GM21737 (cell line): Measurements from ENCODE around the gene LYPLAL1.
A peak's percentile ranks its signal among the peaks of the same experiment; 100 is the strongest.
"Not testable (repeated sequence)": the region's sequence is repeated elsewhere in the genome, so short reads cannot be mapped to it uniquely, and the experiment has no call there.

Experiments
- ATAC-seq: cut with Tn5 transposase; IDR thresholded peaks from one replicate; pipeline ENCODE4 v1.9.1; 2021; ENCODE audit warnings: mild to moderate bottlenecking, moderate library complexity; ENCODE audit not compliant: unreplicated experiment

LYPLAL1 gene

GRCh38 chr1:219209578-219209977 lies 35.9 kb downstream of the LYPLAL1 start:
- ATAC-seq: no peak

DNA sequence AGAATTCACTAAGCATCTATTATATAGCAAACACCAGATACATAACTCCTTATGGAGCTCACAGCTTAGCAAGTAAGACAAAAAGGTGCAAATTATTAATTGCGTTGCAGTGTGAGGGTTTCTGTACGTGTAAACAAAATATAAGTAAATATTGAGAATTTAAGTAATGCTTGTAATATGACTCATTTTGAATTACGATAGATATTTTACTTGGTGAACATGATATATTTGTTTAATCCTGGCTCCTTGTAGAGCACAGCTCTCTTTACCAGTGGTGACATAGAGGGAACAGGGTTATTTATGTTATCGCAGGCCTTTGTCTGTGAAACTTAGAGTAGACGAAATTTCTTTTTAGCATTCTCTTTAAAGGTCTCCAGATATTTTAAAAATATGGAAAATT lies 36.4 kb downstream of the LYPLAL1 start:
- no peak for ATAC-seq

DNA sequence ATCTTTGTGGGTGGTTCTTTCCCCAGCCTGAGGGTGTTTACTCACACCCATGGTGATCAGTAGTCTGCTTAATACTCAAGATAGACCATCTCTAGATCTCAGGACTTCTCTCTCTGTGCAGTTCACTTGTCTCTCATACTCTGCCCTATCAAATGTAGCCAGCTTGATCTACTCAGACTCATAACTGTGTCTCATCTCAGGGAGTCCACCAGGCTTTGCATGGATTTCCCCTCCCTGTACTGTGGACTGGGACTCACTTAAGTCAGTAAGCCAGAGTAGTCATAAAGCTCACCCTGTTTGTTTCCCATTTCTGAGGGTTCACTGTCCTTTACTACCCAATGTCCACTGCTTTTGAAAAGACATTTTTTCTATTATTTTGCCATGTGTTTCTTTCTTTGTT lies 41.8 kb downstream of the LYPLAL1 start:
- ATAC-seq: no peak

GRCh38 chr1:219220945-219221344 lies 47.3 kb downstream of the LYPLAL1 start:
- ATAC-seq: peak; percentile 79

DNA sequence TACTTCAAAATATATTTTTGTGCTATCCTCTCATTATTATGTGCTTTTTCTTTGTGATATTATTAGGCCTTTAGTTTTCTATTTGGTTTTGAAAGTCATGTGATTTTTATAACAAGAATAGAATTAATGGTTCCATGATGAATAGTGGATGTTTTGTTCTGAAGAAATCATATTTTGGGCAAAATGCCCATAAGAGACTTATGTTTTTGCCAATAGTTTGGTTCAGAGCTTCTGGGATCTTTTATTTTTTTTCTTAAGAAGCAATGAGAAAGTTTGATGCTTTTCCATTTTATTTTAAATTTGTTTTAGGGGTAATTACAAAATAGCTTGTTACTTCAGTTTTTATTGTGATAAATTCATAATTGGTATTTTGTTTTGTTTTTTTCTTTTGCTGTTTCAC lies 49.8 kb downstream of the LYPLAL1 start:
- ATAC-seq: no peak

GRCh38 chr1:219226196-219226595 lies 52.5 kb downstream of the LYPLAL1 start:
- ATAC-seq: no peak

DNA sequence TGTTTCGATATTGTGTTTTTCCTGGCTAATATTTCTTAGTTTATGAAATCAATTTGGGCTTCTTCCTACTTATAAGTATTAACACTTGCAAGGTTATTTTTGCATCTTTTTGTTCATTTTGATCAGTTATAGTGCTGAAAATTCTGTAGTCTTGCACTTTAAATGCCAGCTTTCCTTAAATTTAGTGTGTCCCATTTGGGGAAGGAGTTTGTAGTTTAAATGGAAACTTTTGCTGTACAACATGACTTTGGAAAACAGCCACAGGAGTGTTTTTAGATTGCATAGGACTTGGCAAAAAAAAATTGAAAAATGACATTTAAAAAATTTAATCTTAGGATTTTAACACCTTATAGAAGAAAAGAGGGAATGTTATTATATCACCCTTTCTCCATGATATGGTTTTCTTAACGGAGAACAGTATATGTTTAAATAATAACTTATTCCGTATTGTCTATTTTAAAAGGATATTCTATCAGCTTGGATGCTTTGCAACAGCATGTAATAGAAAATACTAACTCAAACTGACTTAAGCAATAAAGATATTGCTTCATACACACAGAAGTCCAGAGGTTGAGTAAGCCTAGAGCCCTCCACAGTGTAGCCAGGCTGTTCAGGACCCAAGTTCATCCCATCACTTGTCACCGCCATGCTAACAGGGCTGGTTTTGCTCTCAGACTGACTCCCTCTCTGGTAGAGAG lies 53.8 kb downstream of the LYPLAL1 start:
- ATAC-seq: no peak

DNA sequence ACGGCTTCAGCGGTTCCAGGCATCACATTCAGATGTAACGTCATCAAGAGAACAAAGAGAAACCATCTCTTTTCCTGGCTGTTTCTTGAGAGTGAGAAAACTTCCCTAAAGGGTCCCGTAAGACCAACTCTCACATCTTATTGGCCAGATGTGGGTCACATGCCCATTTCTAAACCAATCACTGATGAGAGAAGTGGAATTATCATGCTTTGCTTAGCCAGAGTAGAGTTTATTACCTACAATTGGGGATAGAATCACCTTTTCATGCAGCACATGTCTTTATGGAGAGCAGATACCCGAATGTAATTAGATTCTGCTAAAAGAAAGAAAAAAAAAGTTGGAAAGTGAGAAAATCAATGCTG lies 54.4 kb downstream of the LYPLAL1 start:
- no peak for ATAC-seq

DNA sequence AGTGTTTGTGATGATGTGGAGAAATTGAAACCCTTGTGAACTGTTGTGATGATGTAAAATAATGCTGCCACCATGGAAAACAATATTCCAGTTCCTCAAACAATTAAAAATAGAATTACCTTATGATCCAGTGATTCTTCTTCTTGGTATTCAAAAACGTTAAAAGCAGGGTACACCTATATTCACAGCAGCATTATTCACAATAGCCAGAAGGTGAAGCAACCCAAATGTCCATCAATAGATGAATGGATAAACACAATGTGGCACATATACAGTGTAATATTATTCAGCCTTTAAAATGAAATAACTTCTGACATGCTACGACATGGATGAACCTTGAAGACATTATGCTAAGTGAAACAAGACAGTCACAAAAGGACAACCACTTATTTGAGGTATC lies 59.2 kb downstream of the LYPLAL1 start:
- ATAC-seq: no peak

DNA sequence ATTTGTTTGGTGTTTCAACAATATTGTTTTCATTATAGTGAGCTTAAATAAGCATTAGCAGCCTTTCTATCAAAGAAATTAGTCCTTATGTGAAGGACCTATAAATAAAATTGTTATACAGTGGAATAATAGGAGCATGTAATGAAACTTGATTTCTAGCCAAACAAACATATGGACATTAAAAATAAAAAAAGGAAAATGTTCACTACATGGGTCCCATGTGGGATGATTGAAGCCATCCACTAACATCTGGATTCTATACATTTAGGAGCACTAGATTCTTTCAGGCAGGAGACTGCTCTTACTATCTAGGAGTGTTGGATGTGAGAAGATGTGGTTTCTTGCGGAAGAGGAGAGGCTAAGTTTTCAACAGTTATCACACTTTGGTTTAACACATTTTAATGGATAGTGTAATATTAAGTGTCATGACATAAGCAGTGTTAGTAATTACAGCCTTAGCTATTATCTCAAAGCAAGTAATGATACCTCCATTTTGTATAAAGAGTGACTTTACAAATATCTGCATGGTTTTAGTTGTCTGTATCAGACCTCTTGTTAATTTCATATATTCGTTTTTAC lies 62.3 kb downstream of the LYPLAL1 start:
- no peak for ATAC-seq

- ATAC-seq: no peak
These were observed 63.4 kb downstream of the LYPLAL1 start for GRCh38 chr1:219236933-219237610.

DNA sequence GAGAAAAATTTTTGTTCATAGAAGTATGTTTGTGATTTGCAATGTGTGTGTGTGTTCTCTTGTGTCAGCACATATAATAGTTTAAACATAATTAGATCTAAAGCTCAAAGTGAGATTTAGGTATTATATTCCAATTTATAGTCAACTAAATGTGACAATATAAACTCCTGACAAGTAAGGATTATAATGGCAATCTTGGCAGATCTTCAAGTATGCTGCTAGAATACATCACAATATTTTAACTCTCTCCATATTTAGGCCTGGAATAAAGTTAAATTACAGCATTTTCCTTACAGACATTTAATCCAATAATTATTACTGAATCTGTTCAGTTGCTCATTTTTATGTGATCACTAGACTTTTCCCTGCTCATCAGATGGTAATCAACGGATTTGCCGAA lies 65.8 kb downstream of the LYPLAL1 start:
- no peak for ATAC-seq

DNA sequence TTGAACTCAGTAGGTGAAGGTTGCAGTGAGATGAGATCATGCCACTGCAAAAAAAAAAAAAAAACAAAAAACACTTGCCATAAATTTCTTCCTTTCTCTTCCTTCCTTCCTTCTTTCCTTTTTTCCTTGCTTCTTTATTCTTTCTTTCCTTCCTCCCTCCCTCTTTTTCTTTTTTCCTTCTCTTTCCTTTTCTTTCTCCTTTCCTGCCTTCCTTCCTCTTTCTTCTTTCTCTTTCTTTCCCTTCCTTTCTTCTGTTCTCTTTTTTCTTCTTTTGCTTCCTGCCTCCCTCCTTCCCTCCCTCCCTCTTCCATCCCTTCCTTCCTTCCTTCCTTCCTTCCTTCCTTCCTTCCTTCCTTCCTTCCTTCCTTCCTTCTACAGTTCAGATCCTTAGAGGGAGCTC lies 71.2 kb downstream of the LYPLAL1 start:
- no peak for ATAC-seq

- no peak for ATAC-seq
These were observed 73.8 kb downstream of the LYPLAL1 start for GRCh38 chr1:219247441-219247840.

GRCh38 chr1:219250468-219250867 lies 76.8 kb downstream of the LYPLAL1 start:
- ATAC-seq: not testable (repeated sequence)

GRCh38 chr1:219257751-219258150 lies 84.1 kb downstream of the LYPLAL1 start:
- no peak for ATAC-seq

DNA sequence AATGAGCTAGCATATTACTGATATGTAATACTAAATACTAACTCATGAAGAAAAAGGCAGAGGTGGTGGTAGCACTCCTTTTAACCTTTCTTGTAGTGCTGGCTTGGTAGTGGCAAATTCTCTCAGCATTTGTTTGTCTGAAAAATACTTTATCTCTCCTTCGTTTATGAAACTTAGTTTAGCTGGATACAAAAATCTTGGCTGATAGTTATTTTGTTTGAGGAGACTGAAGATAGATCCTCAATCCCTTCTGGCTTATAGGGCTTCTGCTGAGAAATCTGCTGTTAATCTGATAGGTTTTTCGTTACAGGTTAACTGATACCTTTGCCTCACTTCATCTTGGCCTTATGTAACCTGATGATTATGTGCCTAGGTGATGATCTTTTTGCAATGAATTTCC lies 87.8 kb downstream of the LYPLAL1 start:
- no peak for ATAC-seq
